ENCODE measurements around the gene BICC1.

- TF ChIP-seq GATA3 (IDR thresholded peaks at IDR 0.05; ENCODE audit: low read depth, low read length) (no peak), GATA2 (IDR thresholded peaks at IDR 0.05; ENCODE audit: low read depth, low read length) (no peak)
Measured at GRCh38 chr10:58546137-58546536, 33.5 kb downstream of the BICC1 start.
